ENCODE measurements around the gene MPG.

Gene MPG

GRCh38 chr16:60166-60565 lies 17.9 kb upstream of the MPG start:
- no peak for TF ChIP-seq Cebpa-rat (IDR thresholded peaks at IDR 0.05)
- Histone ChIP-seq H3K27ac (no peak overlapping the region), H3K27me3 (no peaks in the 10 kb centered on the region), H4K20me1 (no peaks in the 10 kb centered on the region), H3K9ac (no peak overlapping the region), H3K9me3 (no peaks in the 10 kb centered on the region), H3K4me3 (no peak overlapping the region), H3K36me3 (peaks cover 42% of the 10 kb centered on the region), H3K4me1 (peaks cover 15% of the 10 kb centered on the region), H3K4me2 (no peak overlapping the region)

- no peak overlapping the region for H3K27ac ChIP-seq
- H3K4me3 ChIP-seq: no peak overlapping the region
- no peak overlapping the region for H3K9ac ChIP-seq
- no peaks in the 10 kb centered on the region for H3K9me3 ChIP-seq
- peaks cover 14% of the 10 kb centered on the region for H3K4me1 ChIP-seq
- H4K20me1 ChIP-seq: no peaks in the 10 kb centered on the region
- no peak overlapping the region for H3K4me2 ChIP-seq
- H3K36me3 ChIP-seq: peaks cover 31% of the 10 kb centered on the region
- TF ChIP-seq Cebpa-rat (IDR thresholded peaks at IDR 0.05): no peak
- H3K27me3 ChIP-seq: no peaks in the 10 kb centered on the region
These were observed 16.8 kb upstream of the MPG start for GRCh38 chr16:60929-61878.

- Histone ChIP-seq H3K27ac (no peak overlapping the region), H3K36me3 (peaks cover 24% of the 10 kb centered on the region), H3K4me3 (no peak overlapping the region), H3K4me1 (peaks cover 14% of the 10 kb centered on the region), H3K4me2 (no peak overlapping the region), H3K27me3 (no peaks in the 10 kb centered on the region), H3K9me3 (no peaks in the 10 kb centered on the region), H4K20me1 (no peaks in the 10 kb centered on the region), H3K9ac (no peak overlapping the region)
- no peak for TF ChIP-seq Cebpa-rat (IDR thresholded peaks at IDR 0.05)
These were observed 16.1 kb upstream of the MPG start for GRCh38 chr16:61879-62281.

GRCh38 chr16:62283-62967 lies 15.6 kb upstream of the MPG start:
- Histone ChIP-seq H3K4me2 (no peak overlapping the region), H3K36me3 (peaks cover 19% of the 10 kb centered on the region), H3K4me3 (no peak overlapping the region), H3K9ac (no peak overlapping the region), H3K9me3 (no peaks in the 10 kb centered on the region), H3K27ac (no peak overlapping the region), H3K4me1 (peaks cover 14% of the 10 kb centered on the region), H4K20me1 (no peaks in the 10 kb centered on the region), H3K27me3 (no peaks in the 10 kb centered on the region)
- TF ChIP-seq Cebpa-rat (IDR thresholded peaks at IDR 0.05): no peak

- H3K4me2 ChIP-seq: no peak overlapping the region
- H3K27ac ChIP-seq: no peak overlapping the region
- H3K4me3 ChIP-seq: no peak overlapping the region
- peaks cover 19% of the 10 kb centered on the region for H3K4me1 ChIP-seq
- no peak overlapping the region for H3K9ac ChIP-seq
- no peak for TF ChIP-seq Cebpa-rat (IDR thresholded peaks at IDR 0.05)
- H3K36me3 ChIP-seq: peaks cover 13% of the 10 kb centered on the region
- H4K20me1 ChIP-seq: no peaks in the 10 kb centered on the region
- no peaks in the 10 kb centered on the region for H3K9me3 ChIP-seq
- H3K27me3 ChIP-seq: no peaks in the 10 kb centered on the region
These were observed 15.0 kb upstream of the MPG start for GRCh38 chr16:62968-63391.

- peaks cover 24% of the 10 kb centered on the region for H3K4me1 ChIP-seq
- no peak overlapping the region for H3K4me3 ChIP-seq
- peaks cover 9% of the 10 kb centered on the region for H3K36me3 ChIP-seq
- no peaks in the 10 kb centered on the region for H3K9me3 ChIP-seq
- peak overlapping the region; percentile 41; the same call in 1 of the 2 replicates for H3K9ac ChIP-seq
- 0 out of 2 replicates have a peak overlapping the region, but pooled peaks have one; percentile 46 for H3K27ac ChIP-seq
- peak overlapping the region; percentile 45; the same call in 1 of the 2 replicates for H3K4me2 ChIP-seq
- no peaks in the 10 kb centered on the region for H4K20me1 ChIP-seq
- no peaks in the 10 kb centered on the region for H3K27me3 ChIP-seq
- no peak for TF ChIP-seq Cebpa-rat (IDR thresholded peaks at IDR 0.05)
These were observed 14.6 kb upstream of the MPG start for GRCh38 chr16:63466-63865.

- H3K27ac ChIP-seq: peak overlapping the region; percentile 46
- H3K9me3 ChIP-seq: no peaks in the 10 kb centered on the region
- no peak overlapping the region for H3K4me3 ChIP-seq
- H3K4me2 ChIP-seq: peak overlapping the region; percentile 45
- H3K36me3 ChIP-seq: peaks cover under 1% of the 10 kb centered on the region
- H3K9ac ChIP-seq: peak overlapping the region; percentile 41
- TF ChIP-seq Cebpa-rat (IDR thresholded peaks at IDR 0.05): no peak
- H3K27me3 ChIP-seq: no peaks in the 10 kb centered on the region
- peaks cover 28% of the 10 kb centered on the region for H3K4me1 ChIP-seq
- no peaks in the 10 kb centered on the region for H4K20me1 ChIP-seq
These were observed 13.8 kb upstream of the MPG start for GRCh38 chr16:63998-64913.

GRCh38 chr16:64914-65255 lies 13.1 kb upstream of the MPG start:
- no peaks in the 10 kb centered on the region for H4K20me1 ChIP-seq

GRCh38 chr16:65745-66144 lies 12.3 kb upstream of the MPG start:
- Histone ChIP-seq H3K27me3 (peaks cover 14% of the 10 kb centered on the region), H3K27ac (no peak overlapping the region), H3K4me2 (peak overlapping the region; percentile 7; the same call in 1 of the 2 replicates), H3K36me3 (no peaks in the 10 kb centered on the region), H3K9ac (no peak overlapping the region), H3K4me3 (no peak overlapping the region), H3K4me1 (peaks cover 35% of the 10 kb centered on the region), H4K20me1 (no peaks in the 10 kb centered on the region), H3K9me3 (no peaks in the 10 kb centered on the region)
- TF ChIP-seq Cebpa-rat (IDR thresholded peaks at IDR 0.05): no peak

More at GRCh38 chr16:64914-65255, 13.1 kb upstream of the MPG start:
- no peak overlapping the region for H3K9ac ChIP-seq
- H3K9me3 ChIP-seq: no peaks in the 10 kb centered on the region
- H3K4me3 ChIP-seq: no peak overlapping the region
- TF ChIP-seq Cebpa-rat (IDR thresholded peaks at IDR 0.05): no peak
- H3K36me3 ChIP-seq: no peaks in the 10 kb centered on the region
- peaks cover 6% of the 10 kb centered on the region for H3K27me3 ChIP-seq
- no peak overlapping the region for H3K4me2 ChIP-seq
- H3K4me1 ChIP-seq: peaks cover 34% of the 10 kb centered on the region
- no peak overlapping the region for H3K27ac ChIP-seq

Data from BLaER1 (cell line).